Type B pancreatic cell (in vitro differentiated cells): ENCODE data around the gene TTC33. TPM values are rescaled to one million over a fixed set of nuclear protein-coding genes. Genes with fewer than 3 reads are reported as not detected.

ENCODE experiments used
- DNase-seq: peaks from one replicate; pipeline ENCODE4 v3.0.0; 2021; ENCODE audit warnings: mixed read lengths; ENCODE audit not compliant: unreplicated experiment; ENCODE audit errors: extremely low spot score
- H3K27ac Mint-ChIP-seq: 2 replicates; pipeline ENCODE4 v1.8.0; 2021; ENCODE audit warnings: mild to moderate bottlenecking, mixed read lengths
- H3K27me3 Mint-ChIP-seq: 2 replicates; pipeline ENCODE4 v1.8.0; 2021; ENCODE audit warnings: mixed read lengths
- H3K36me3 Mint-ChIP-seq: 2 replicates; pipeline ENCODE4 v1.8.0; 2021; ENCODE audit warnings: mixed read lengths
- H3K4me1 Mint-ChIP-seq: one replicate; pipeline ENCODE4 v1.8.0; 2021; ENCODE audit warnings: mixed read lengths; ENCODE audit not compliant: unreplicated experiment
- H3K4me3 Mint-ChIP-seq: 2 replicates; pipeline ENCODE4 v1.8.0; 2021; ENCODE audit warnings: mild to moderate bottlenecking, mixed read lengths
- H3K9me3 Mint-ChIP-seq: 2 replicates; pipeline ENCODE4 v1.8.0; 2021; ENCODE audit warnings: mixed read lengths
- total RNA-seq: library from RNA; stranded (reverse); gene quantifications from 2 replicates; pipeline ENCODE4 v1.2.1, GENCODE V29; 2021; ENCODE audit warnings: low replicate concordance
- TF ChIP-seq, protein P1 (sequence below): fragments of 200-600 bp; sonication (generic); conservative IDR thresholded peaks from 2 replicates; pipeline ENCODE4 v1.5.0; 2021; ENCODE audit warnings: antibody characterized with exemption, mild to moderate bottlenecking

The TTC33 gene
- total RNA-seq, 1 donor from 2014 or later = 15.8 TPM

DNA sequence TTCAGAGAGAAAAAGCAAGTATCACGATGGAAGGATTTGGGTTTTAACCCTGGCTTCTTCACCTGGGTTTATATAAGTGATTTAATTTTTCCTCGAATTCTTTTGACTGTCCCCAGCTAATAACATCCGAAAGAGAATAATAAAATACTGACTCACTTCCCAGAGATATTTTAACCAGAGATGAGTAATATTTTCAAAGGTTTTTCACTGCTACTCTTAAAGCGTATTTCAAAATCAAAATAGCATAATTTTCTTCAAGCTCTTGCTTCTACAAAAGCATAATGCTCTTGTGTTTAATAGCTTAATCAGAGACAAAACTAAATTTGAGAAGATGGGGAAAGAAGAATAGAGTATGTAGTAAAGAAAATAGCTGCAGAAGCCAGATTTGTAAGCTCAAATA lies 291.2 kb downstream of the TTC33 start:
- Mint-ChIP-seq H3K4me3 (no peak overlapping the region), H3K36me3 (no peaks in the 10 kb centered on the region), H3K27ac (no peak overlapping the region), H3K4me1 (no peaks in the 10 kb centered on the region), H3K27me3 (peaks cover 8% of the 10 kb centered on the region), H3K9me3 (peaks cover 4% of the 10 kb centered on the region)
- DNase-seq = no peak
- TF ChIP-seq, protein P1, sequence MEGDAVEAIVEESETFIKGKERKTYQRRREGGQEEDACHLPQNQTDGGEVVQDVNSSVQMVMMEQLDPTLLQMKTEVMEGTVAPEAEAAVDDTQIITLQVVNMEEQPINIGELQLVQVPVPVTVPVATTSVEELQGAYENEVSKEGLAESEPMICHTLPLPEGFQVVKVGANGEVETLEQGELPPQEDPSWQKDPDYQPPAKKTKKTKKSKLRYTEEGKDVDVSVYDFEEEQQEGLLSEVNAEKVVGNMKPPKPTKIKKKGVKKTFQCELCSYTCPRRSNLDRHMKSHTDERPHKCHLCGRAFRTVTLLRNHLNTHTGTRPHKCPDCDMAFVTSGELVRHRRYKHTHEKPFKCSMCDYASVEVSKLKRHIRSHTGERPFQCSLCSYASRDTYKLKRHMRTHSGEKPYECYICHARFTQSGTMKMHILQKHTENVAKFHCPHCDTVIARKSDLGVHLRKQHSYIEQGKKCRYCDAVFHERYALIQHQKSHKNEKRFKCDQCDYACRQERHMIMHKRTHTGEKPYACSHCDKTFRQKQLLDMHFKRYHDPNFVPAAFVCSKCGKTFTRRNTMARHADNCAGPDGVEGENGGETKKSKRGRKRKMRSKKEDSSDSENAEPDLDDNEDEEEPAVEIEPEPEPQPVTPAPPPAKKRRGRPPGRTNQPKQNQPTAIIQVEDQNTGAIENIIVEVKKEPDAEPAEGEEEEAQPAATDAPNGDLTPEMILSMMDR = no peak

Other genes starting within 250 kb of the TTC33 start
- 8.0 and 12.0 TPM in 2 replicates for gene PTGER4, start 76.0 kb downstream of the TTC33 start, total RNA-seq
- 58.2 and 58.6 TPM in 2 replicates for gene PRKAA1, start 42.4 kb upstream of the TTC33 start, total RNA-seq
- 1,654 and 1,766 TPM in 2 replicates for gene RPL37, start 79.3 kb upstream of the TTC33 start, total RNA-seq
- gene CARD6, start 85.4 kb upstream of the TTC33 start, total RNA-seq = 1.4 and 2.9 TPM in 2 replicates
- gene C7, start 153.5 kb upstream of the TTC33 start, total RNA-seq = 2.0 and 18.9 TPM in 2 replicates